ENCODE results near the gene STOML3. TPM values are rescaled to one million over a fixed set of nuclear protein-coding genes. Genes with fewer than 3 reads are reported as not detected.

The STOML3 gene
- total and polyA plus RNA-seq, 8 donors: 0.35 to 3.5 (median 1.8) TPM; not detected in 1

DNA sequence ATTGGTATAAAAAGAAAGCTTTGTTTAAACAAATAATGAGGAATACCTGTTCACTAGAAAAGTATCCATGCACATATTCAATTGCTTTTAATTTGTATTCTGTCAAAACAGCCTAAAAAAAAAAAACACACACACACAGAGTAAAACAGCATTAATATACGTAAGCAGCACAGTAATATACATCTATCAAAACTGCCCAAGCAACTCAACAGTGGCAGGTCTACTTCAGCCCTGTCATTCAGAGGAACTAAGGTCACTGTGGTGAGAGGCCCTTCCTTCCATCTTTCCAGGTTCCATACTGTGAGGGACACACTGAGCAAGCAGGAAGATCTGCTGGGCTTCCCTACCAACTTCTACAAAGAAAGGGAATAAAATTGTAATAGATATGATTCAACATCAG, 43.5 kb upstream of the STOML3 start:
- H3K4me1 ChIP-seq: peaks cover 10 to 35% of the 10 kb centered on the region in 2 donors
- intact Hi-C loops (cut with DNase I): no loop called here
- no peak overlapping the region for H3K27ac ChIP-seq
- no peaks in the 10 kb centered on the region for H3K27me3 ChIP-seq
- H3K36me3 ChIP-seq: no peaks in the 10 kb centered on the region
- TF ChIP-seq, protein P1, sequence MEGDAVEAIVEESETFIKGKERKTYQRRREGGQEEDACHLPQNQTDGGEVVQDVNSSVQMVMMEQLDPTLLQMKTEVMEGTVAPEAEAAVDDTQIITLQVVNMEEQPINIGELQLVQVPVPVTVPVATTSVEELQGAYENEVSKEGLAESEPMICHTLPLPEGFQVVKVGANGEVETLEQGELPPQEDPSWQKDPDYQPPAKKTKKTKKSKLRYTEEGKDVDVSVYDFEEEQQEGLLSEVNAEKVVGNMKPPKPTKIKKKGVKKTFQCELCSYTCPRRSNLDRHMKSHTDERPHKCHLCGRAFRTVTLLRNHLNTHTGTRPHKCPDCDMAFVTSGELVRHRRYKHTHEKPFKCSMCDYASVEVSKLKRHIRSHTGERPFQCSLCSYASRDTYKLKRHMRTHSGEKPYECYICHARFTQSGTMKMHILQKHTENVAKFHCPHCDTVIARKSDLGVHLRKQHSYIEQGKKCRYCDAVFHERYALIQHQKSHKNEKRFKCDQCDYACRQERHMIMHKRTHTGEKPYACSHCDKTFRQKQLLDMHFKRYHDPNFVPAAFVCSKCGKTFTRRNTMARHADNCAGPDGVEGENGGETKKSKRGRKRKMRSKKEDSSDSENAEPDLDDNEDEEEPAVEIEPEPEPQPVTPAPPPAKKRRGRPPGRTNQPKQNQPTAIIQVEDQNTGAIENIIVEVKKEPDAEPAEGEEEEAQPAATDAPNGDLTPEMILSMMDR (IDR thresholded peaks at IDR 0.05): no peak
- ATAC-seq (no peak), DNase-seq (no peak)
- H3K9me3 ChIP-seq: no peaks in the 10 kb centered on the region
- no peak overlapping the region for H3K4me3 ChIP-seq

DNA sequence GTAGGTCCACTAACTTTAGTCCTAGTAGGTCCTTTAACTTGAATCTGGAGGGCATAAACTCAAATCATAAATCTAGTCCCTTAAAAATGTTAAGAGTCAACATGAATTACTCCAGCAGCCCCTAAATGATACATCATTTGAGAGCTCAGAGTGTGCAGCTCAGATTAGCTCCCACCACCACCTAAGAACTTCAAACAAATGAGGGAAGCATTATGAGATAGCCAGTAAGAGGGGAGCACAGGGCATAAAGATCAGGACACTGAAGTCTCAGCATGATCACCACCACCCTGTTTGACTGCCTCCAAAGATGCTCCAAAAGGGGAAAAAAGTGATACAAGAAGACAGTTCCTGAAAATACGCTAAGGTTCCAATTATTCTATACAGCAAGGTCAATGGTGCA, 41.5 kb upstream of the STOML3 start:
- DNase-seq (no peak), ATAC-seq (no peak)
- Histone ChIP-seq H3K4me3 (no peak overlapping the region), H3K27me3 (no peaks in the 10 kb centered on the region), H3K27ac (no peak overlapping the region), H3K36me3 (peaks cover 0 to 17% of the 10 kb centered on the region in 2 donors), H3K9me3 (no peaks in the 10 kb centered on the region), H3K4me1 (peaks cover 10 to 35% of the 10 kb centered on the region in 2 donors)
- intact Hi-C loops (cut with DNase I): no loop called here
- TF ChIP-seq, protein P1 (IDR thresholded peaks at IDR 0.05): no peak

DNA sequence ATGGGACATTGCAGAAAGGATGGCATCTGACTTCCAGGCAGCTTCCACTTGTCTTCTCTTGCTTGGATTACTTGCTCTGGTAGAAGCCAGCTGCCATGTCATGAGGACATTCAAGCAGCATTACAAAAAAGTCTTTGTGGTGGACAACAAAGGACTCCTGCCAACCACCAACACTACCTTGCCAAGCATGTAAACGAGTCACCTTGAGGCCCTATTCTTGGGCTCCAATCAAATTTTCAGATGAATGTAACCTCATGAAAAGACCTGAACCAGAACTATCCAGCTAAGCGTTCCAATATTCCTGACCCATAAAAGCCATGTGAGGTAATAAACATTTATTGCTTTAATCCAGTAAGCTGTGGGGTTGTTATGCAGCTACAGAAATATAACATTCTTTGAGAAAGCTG, 34.8 kb upstream of the STOML3 start:
- Histone ChIP-seq H3K4me3 (no peak overlapping the region), H3K4me1 (no peaks in the 10 kb centered on the region), H3K27me3 (no peaks in the 10 kb centered on the region), H3K36me3 (peaks cover 0 to 84% of the 10 kb centered on the region in 2 donors), H3K27ac (no peak overlapping the region), H3K9me3 (no peaks in the 10 kb centered on the region)
- no peak for DNase-seq
- TF ChIP-seq, protein P1 (IDR thresholded peaks at IDR 0.05): no peak
- ATAC-seq: no peak
- intact Hi-C loops (cut with DNase I): no loop called here

DNA sequence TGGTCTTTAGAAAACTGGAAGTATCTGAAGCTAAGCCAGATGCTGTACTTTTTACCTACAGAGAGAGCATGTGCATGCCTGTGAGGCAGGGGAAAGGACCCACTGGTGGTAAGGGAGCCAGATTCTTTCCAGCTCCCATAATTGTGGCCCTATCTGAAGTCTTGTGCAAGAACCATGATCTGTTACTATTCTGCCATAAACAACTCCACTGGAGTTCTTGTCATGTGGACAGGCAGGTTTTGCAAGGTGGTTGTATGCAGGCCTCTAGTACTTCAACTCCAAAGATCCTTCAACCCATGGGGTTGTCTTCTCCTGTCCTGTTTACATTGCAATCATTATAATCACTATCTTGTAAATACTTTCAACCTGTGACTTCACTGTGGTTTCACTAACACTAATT, 33.1 kb upstream of the STOML3 start:
- H3K27ac ChIP-seq: peak overlapping the region in 1 of 2 donors; percentile 44
- H3K36me3 ChIP-seq: peaks cover 0 to 89% of the 10 kb centered on the region in 2 donors
- intact Hi-C loops (cut with DNase I): no loop called here
- ATAC-seq (peak; percentile 87), DNase-seq (peak in 1 of 4 donors; percentile 34)
- no peaks in the 10 kb centered on the region for H3K4me1 ChIP-seq
- H3K9me3 ChIP-seq: no peaks in the 10 kb centered on the region
- TF ChIP-seq, protein P1 (IDR thresholded peaks at IDR 0.05): no peak
- no peaks in the 10 kb centered on the region for H3K27me3 ChIP-seq
- no peak overlapping the region for H3K4me3 ChIP-seq

DNA sequence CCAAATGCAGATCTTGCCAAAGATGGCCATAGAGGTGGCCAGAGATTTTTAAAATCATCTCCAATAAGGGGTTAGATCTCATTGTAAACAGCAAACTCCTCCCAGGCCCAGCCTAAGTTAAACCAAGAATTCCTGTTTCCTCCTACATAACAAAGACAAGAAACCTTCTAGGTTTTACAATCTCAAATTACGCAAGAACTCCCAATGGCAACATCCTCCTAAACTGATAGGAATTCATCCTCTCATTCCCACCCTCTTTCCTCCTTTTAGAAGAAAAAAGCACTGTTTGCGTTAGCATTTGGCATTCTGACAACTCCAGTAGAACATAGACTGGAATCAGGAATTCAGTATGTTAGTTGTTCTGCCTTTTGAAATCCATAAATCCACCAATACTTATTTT, 32.7 kb upstream of the STOML3 start:
- H3K27ac ChIP-seq: peak overlapping the region in 1 of 2 donors; percentile 44
- intact Hi-C loops (cut with DNase I): no loop called here

More for the DNA sequence above, 32.7 kb upstream of the STOML3 start:
- no peak overlapping the region for H3K4me3 ChIP-seq
- no peaks in the 10 kb centered on the region for H3K4me1 ChIP-seq
- TF ChIP-seq, protein P1 (IDR thresholded peaks at IDR 0.05): no peak
- no peak for DNase-seq
- H3K9me3 ChIP-seq: no peaks in the 10 kb centered on the region
- ATAC-seq: no peak
- peaks cover 0 to 84% of the 10 kb centered on the region in 2 donors for H3K36me3 ChIP-seq
- no peaks in the 10 kb centered on the region for H3K27me3 ChIP-seq
